ENCODE measurements around the gene GRIA1.

The GRIA1 gene

DNA sequence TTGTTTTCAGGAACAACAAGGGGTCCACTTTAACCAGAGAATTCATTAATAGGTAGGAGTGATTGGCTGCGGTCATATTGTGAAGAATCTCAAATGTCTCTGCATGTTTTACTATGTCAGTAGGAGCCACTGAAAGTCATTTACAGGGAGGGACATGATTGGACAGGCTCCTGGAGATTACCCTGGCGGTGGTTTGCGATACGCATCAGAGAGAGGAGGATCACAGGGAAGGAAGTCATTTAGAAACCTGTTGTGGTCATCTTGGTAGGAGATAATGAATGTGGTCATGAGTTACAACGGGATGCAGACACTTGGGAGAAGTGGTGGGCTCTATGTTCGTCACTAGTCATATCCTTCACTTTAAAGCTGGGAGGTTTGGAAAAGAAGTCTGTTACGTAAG lies 285.5 kb downstream of the GRIA1 start:
- H3K79me1 ChIP-seq (replicated peaks; ENCODE audit: low read length, poor library complexity, severe bottlenecking) = no peaks in the 10 kb centered on the region
- H3K18ac ChIP-seq (ENCODE audit: low read depth in 1 of 2, low read length in 2 of 2) = no peak overlapping the region
- no peak overlapping the region for H4K8ac ChIP-seq (ENCODE audit: low read length)
- H2AFZ ChIP-seq (ENCODE audit: low read depth, low read length) = no peak overlapping the region
- no peak overlapping the region for H2BK15ac ChIP-seq (ENCODE audit: low read depth, poor library complexity, severe bottlenecking)
- no peak overlapping the region for H3K4ac ChIP-seq (ENCODE audit: low read depth in 1 of 2, low read length in 2 of 2)
- no peaks in the 10 kb centered on the region for H3K27me3 ChIP-seq (ENCODE audit: control insufficient read depth in 1 of 2, insufficient read depth in 1 of 2, low read length in 2 of 2)
- H3K23ac ChIP-seq (ENCODE audit: low read length in 2 of 2) = no peak overlapping the region
- no peaks in the 10 kb centered on the region for H3K4me1 ChIP-seq (ENCODE audit: control insufficient read depth, insufficient read depth, low read depth, low read length)
- no peak overlapping the region for H2BK120ac ChIP-seq (ENCODE audit: low read depth, low read length)
- H2BK12ac ChIP-seq (ENCODE audit: low read length in 2 of 2) = no peak overlapping the region
- DNase-seq = no peak
- no peak overlapping the region for H3K4me3 ChIP-seq (ENCODE audit: insufficient read depth in 1 of 2, low read depth in 1 of 2, low read length in 2 of 2)
- H3K4me2 ChIP-seq (ENCODE audit: low read length, poor library complexity, severe bottlenecking) = no peak overlapping the region
- H2AK5ac ChIP-seq (ENCODE audit: low read length, severe bottlenecking) = no peak overlapping the region
- no peak overlapping the region for H3K9ac ChIP-seq (ENCODE audit: low read length)
- H3K36me3 ChIP-seq (ENCODE audit: control insufficient read depth in 1 of 2, insufficient read depth in 2 of 2, low read depth in 1 of 2, low read length in 2 of 2) = no peaks in the 10 kb centered on the region
- no peaks in the 10 kb centered on the region for H3K9me3 ChIP-seq (ENCODE audit: control insufficient read depth, low read length)
- no peak overlapping the region for H3K27ac ChIP-seq (ENCODE audit: low read length, poor library complexity, severe bottlenecking)
- H3K14ac ChIP-seq (ENCODE audit: low read length in 2 of 2) = no peak overlapping the region
- H4K91ac ChIP-seq (ENCODE audit: low read length) = no peak overlapping the region
- 80% methylated on average over 7 of the region's 7 CpGs for WGBS
- no peak overlapping the region for H2BK5ac ChIP-seq (ENCODE audit: low read depth, low read length, poor library complexity, severe bottlenecking)

DNA sequence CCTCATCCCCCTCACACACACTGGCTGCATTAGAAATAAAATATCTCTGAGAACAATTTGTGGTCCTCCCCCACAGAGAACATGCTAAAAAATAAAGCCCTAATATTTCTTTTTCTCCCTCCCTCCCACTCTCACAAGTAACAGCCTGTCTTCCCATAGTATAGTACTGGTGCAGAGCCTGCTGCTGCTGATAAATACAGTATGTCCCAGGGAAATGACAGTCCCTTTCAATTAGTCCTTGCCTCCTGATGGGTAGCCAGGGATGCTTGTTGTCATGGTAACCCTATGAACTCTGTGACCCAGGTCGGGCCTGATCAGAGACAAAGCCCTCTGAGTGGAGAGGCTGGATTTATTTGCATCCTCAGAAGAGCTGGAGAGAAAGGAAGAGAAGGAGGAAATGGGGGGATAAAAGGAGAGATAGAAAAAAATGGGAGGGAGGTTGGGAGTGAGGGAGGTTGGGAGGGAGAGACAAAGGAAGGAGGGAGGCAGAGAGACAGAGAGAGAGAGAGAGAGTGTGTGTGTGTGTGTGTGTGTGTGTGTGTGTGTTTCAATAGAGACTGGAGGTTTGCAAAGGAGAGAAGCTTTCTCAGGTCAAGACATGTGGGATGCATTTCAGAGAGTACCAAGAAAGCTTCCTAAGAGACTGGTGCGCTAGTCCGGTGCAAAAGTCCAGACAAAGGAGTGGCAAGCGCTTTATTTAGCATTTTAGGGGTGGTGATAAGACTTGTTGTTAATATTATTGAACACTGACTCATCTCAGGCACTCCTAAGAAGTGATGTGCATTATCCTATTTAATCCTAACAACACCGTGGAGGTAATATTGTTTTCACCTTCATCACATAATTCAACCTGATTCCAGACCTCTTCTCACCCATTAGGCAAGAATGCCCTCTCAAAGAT lies 287.5 kb downstream of the GRIA1 start:
- H2BK15ac ChIP-seq (ENCODE audit: low read depth, poor library complexity, severe bottlenecking) = no peak overlapping the region
- H2BK120ac ChIP-seq (ENCODE audit: low read depth, low read length) = no peak overlapping the region
- no peak overlapping the region for H3K4ac ChIP-seq (ENCODE audit: low read depth in 1 of 2, low read length in 2 of 2)
- H3K27me3 ChIP-seq (ENCODE audit: control insufficient read depth in 1 of 2, insufficient read depth in 1 of 2, low read length in 2 of 2) = no peaks in the 10 kb centered on the region
- no peak for DNase-seq
- H2BK5ac ChIP-seq (ENCODE audit: low read depth, low read length, poor library complexity, severe bottlenecking) = no peak overlapping the region
- no peak overlapping the region for H3K27ac ChIP-seq (ENCODE audit: low read length, poor library complexity, severe bottlenecking)
- no peak overlapping the region for H3K4me3 ChIP-seq (ENCODE audit: insufficient read depth in 1 of 2, low read depth in 1 of 2, low read length in 2 of 2)
- no peaks in the 10 kb centered on the region for H3K4me1 ChIP-seq (ENCODE audit: control insufficient read depth, insufficient read depth, low read depth, low read length)
- no peak overlapping the region for H3K4me2 ChIP-seq (ENCODE audit: low read length, poor library complexity, severe bottlenecking)
- H3K9me3 ChIP-seq (ENCODE audit: control insufficient read depth, low read length) = no peaks in the 10 kb centered on the region
- no peak overlapping the region for H4K8ac ChIP-seq (ENCODE audit: low read length)
- H2AFZ ChIP-seq (ENCODE audit: low read depth, low read length) = no peak overlapping the region
- no peak overlapping the region for H3K18ac ChIP-seq (ENCODE audit: low read depth in 1 of 2, low read length in 2 of 2)
- no peak overlapping the region for H3K23ac ChIP-seq (ENCODE audit: low read length in 2 of 2)
- no peak overlapping the region for H4K91ac ChIP-seq (ENCODE audit: low read length)
- no peak overlapping the region for H3K9ac ChIP-seq (ENCODE audit: low read length)
- H3K14ac ChIP-seq (ENCODE audit: low read length in 2 of 2) = no peak overlapping the region
- WGBS = 78% methylated on average over 4 of the region's 5 CpGs
- H2AK5ac ChIP-seq (ENCODE audit: low read length, severe bottlenecking) = no peak overlapping the region
- no peaks in the 10 kb centered on the region for H3K36me3 ChIP-seq (ENCODE audit: control insufficient read depth in 1 of 2, insufficient read depth in 2 of 2, low read depth in 1 of 2, low read length in 2 of 2)
- H2BK12ac ChIP-seq (ENCODE audit: low read length in 2 of 2) = no peak overlapping the region
- no peaks in the 10 kb centered on the region for H3K79me1 ChIP-seq (replicated peaks; ENCODE audit: low read length, poor library complexity, severe bottlenecking)

DNA sequence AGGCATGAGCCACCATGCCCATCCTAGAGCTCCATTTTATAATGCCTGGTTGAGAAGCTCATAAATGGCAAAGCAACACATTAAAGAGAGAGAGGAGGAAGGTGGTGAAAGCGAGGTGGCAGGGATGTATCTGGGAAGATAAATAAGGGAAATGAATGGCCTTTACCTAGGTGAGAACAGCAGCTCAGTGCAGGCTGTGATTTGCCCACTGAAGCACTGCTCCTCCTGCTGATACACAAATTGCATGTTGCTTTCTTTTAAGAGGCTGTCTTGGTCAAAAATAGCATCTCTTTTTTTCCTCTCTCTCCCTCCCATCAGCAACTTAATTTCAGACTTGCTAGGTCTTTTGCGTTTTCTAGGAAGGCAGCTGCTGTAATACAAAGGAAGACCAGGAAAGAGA lies 289.4 kb downstream of the GRIA1 start:
- Histone ChIP-seq H2BK15ac (ENCODE audit: low read depth, poor library complexity, severe bottlenecking) (no peak overlapping the region), H4K8ac (ENCODE audit: low read length) (no peak overlapping the region), H3K27ac (ENCODE audit: low read length, poor library complexity, severe bottlenecking) (no peak overlapping the region), H3K14ac (ENCODE audit: low read length in 2 of 2) (peak overlapping the region in 1 of 2 experiments; percentile 39), H3K79me1 (replicated peaks; ENCODE audit: low read length, poor library complexity, severe bottlenecking) (no peaks in the 10 kb centered on the region), H3K4me2 (ENCODE audit: low read length, poor library complexity, severe bottlenecking) (no peak overlapping the region), H2AFZ (ENCODE audit: low read depth, low read length) (no peak overlapping the region), H3K4me3 (ENCODE audit: insufficient read depth in 1 of 2, low read depth in 1 of 2, low read length in 2 of 2) (no peak overlapping the region), H2AK5ac (ENCODE audit: low read length, severe bottlenecking) (no peak overlapping the region), H3K23ac (ENCODE audit: low read length in 2 of 2) (no peak overlapping the region), H3K4ac (ENCODE audit: low read depth in 1 of 2, low read length in 2 of 2) (no peak overlapping the region), H3K9ac (ENCODE audit: low read length) (no peak overlapping the region), H3K9me3 (ENCODE audit: control insufficient read depth, low read length) (no peaks in the 10 kb centered on the region), H2BK12ac (ENCODE audit: low read length in 2 of 2) (no peak overlapping the region), H3K18ac (ENCODE audit: low read depth in 1 of 2, low read length in 2 of 2) (no peak overlapping the region), H3K4me1 (ENCODE audit: control insufficient read depth, insufficient read depth, low read depth, low read length) (peaks cover 2% of the 10 kb centered on the region), H4K91ac (ENCODE audit: low read length) (no peak overlapping the region), H2BK120ac (ENCODE audit: low read depth, low read length) (no peak overlapping the region), H3K36me3 (ENCODE audit: control insufficient read depth in 1 of 2, insufficient read depth in 2 of 2, low read depth in 1 of 2, low read length in 2 of 2) (no peaks in the 10 kb centered on the region), H2BK5ac (ENCODE audit: low read depth, low read length, poor library complexity, severe bottlenecking) (no peak overlapping the region), H3K27me3 (ENCODE audit: control insufficient read depth in 1 of 2, insufficient read depth in 1 of 2, low read length in 2 of 2) (no peaks in the 10 kb centered on the region)
- no peak for DNase-seq
- 88% methylated on average over 2 of the region's 2 CpGs for WGBS

DNA sequence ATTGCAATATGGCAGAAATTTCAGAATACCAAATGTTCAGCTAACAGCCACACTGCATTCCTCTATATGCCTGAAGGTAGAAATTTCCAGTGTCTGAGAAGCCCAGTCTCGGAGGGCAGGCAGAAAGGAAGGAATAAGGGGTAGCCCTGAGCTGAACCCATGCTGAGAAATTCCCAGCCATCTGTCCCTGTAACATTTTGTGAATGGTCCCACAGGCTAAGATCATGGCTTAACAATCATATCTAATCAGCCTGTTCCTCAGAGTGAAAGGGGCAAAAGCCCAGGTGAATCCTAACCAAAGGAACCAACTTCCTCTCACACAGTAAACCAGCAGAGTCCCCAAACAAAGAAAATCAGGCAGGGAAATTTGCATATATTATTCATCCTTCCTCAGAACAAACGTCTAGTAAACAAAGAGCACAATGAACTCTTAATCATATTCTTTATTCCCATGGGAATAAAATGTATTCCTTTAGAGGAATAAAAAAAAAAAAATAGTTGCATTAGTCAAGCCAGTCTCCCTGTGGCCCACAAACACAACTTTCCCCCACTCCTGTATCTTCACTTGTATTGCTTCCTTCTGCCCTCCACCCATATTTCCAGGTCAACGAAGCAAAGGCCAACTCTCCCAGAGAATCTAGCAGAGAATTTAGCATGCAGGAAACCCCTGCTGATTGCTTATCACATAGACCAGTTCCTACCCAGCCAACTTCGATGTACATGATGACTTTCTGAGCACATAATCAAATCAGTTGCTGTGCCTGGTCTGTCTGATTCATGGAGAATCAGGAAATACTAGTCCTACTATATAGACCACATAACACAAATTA lies 290.6 kb downstream of the GRIA1 start:
- Histone ChIP-seq H4K8ac (ENCODE audit: low read length) (no peak overlapping the region), H3K4ac (ENCODE audit: low read depth in 1 of 2, low read length in 2 of 2) (no peak overlapping the region), H3K4me1 (ENCODE audit: control insufficient read depth, insufficient read depth, low read depth, low read length) (peaks cover 2% of the 10 kb centered on the region), H2AFZ (ENCODE audit: low read depth, low read length) (no peak overlapping the region), H3K79me1 (replicated peaks; ENCODE audit: low read length, poor library complexity, severe bottlenecking) (no peaks in the 10 kb centered on the region), H3K27me3 (ENCODE audit: control insufficient read depth in 1 of 2, insufficient read depth in 1 of 2, low read length in 2 of 2) (no peaks in the 10 kb centered on the region), H2BK15ac (ENCODE audit: low read depth, poor library complexity, severe bottlenecking) (no peak overlapping the region), H2BK12ac (ENCODE audit: low read length in 2 of 2) (no peak overlapping the region), H3K27ac (ENCODE audit: low read length, poor library complexity, severe bottlenecking) (no peak overlapping the region), H2AK5ac (ENCODE audit: low read length, severe bottlenecking) (no peak overlapping the region), H3K4me3 (ENCODE audit: insufficient read depth in 1 of 2, low read depth in 1 of 2, low read length in 2 of 2) (no peak overlapping the region), H2BK5ac (ENCODE audit: low read depth, low read length, poor library complexity, severe bottlenecking) (no peak overlapping the region), H2BK120ac (ENCODE audit: low read depth, low read length) (no peak overlapping the region), H3K36me3 (ENCODE audit: control insufficient read depth in 1 of 2, insufficient read depth in 2 of 2, low read depth in 1 of 2, low read length in 2 of 2) (no peaks in the 10 kb centered on the region), H3K4me2 (ENCODE audit: low read length, poor library complexity, severe bottlenecking) (no peak overlapping the region), H3K14ac (ENCODE audit: low read length in 2 of 2) (no peak overlapping the region), H3K18ac (ENCODE audit: low read depth in 1 of 2, low read length in 2 of 2) (no peak overlapping the region), H4K91ac (ENCODE audit: low read length) (no peak overlapping the region), H3K23ac (ENCODE audit: low read length in 2 of 2) (no peak overlapping the region), H3K9ac (ENCODE audit: low read length) (no peak overlapping the region), H3K9me3 (ENCODE audit: control insufficient read depth, low read length) (no peaks in the 10 kb centered on the region)
- WGBS = 54% methylated on average over 2 of the region's 4 CpGs
- peak; percentile 31 for DNase-seq
